ENCODE results near the gene SURF1.

Gene SURF1

GRCh38 chr9:133361507-133362092, 5.3 kb upstream of the SURF1 start:
- DNase-seq (ENCODE audit: low spot score): no peak

GRCh38 chr9:133360400-133361393, 4.4 kb upstream of the SURF1 start:
- DNase-seq (ENCODE audit: low spot score): no peak

GRCh38 chr9:133359399-133360175, 3.3 kb upstream of the SURF1 start:
- peak; percentile 62 for DNase-seq (ENCODE audit: low spot score)

- no peak for DNase-seq (ENCODE audit: low spot score)
These were observed 1.4 kb upstream of the SURF1 start for GRCh38 chr9:133357656-133358055.

GRCh38 chr9:133355881-133356357, 368 bp downstream of the SURF1 start:
- DNase-seq (ENCODE audit: low spot score): no peak

GRCh38 chr9:133354766-133355165, 1.5 kb downstream of the SURF1 start:
- no peak for DNase-seq (ENCODE audit: low spot score)

GRCh38 chr9:133353548-133353947, 2.7 kb downstream of the SURF1 start:
- DNase-seq (ENCODE audit: low spot score): no peak

- no peak for DNase-seq (ENCODE audit: low spot score)
These were observed 3.5 kb downstream of the SURF1 start for GRCh38 chr9:133352635-133353340.

GRCh38 chr9:133351908-133352634, 4.2 kb downstream of the SURF1 start:
- DNase-seq (ENCODE audit: low spot score): peak; percentile 69

GRCh38 chr9:133351526-133351907, 4.8 kb downstream of the SURF1 start:
- no peak for DNase-seq (ENCODE audit: low spot score)

GRCh38 chr9:133349965-133350616, 6.2 kb downstream of the SURF1 start:
- DNase-seq (ENCODE audit: low spot score): no peak

GRCh38 chr9:133348718-133349573, 7.3 kb downstream of the SURF1 start:
- no peak for DNase-seq (ENCODE audit: low spot score)

- peak; percentile 90 for DNase-seq (ENCODE audit: low spot score)
These were observed 8.1 kb downstream of the SURF1 start, which contains the start of the genes MED22 and RPL7A for GRCh38 chr9:133347985-133348717. Gene MED22 (minus strand): TSS chr9:133348131. CDS start chr9:133346662, 1,469 bp downstream. Gene RPL7A (plus strand): TSS chr9:133348218. CDS start chr9:133348244, 26 bp downstream.

GRCh38 chr9:133347515-133347984, 8.7 kb downstream of the SURF1 start:
- DNase-seq (ENCODE audit: low spot score): peak; percentile 74

GRCh38 chr9:133346021-133346785, 10.1 kb downstream of the SURF1 start:
- no peak for DNase-seq (ENCODE audit: low spot score)

- DNase-seq (ENCODE audit: low spot score): no peak
These were observed 10.7 kb downstream of the SURF1 start for GRCh38 chr9:133345596-133345995.

GRCh38 chr9:133344979-133345378, 11.3 kb downstream of the SURF1 start:
- no peak for DNase-seq (ENCODE audit: low spot score)

GRCh38 chr9:133344071-133344470, 12.2 kb downstream of the SURF1 start:
- DNase-seq (ENCODE audit: low spot score): no peak
